ENCODE data around the gene MFAP2.

The MFAP2 gene

GRCh38 chr1:17018849-17019248 is 38.4 kb upstream of the MFAP2 start:
- no peak overlapping the region for H3K27ac ChIP-seq (ENCODE audit: insufficient read depth, low read depth, low read length, poor library complexity, severe bottlenecking)
- H3K4me1 ChIP-seq (ENCODE audit: control insufficient read depth, insufficient read depth, low read length): no peaks in the 10 kb centered on the region
- 71 to 77% methylated on average over 1 of the region's 1 CpG for WGBS, 2 experiments
- H3K27me3 ChIP-seq (ENCODE audit: control insufficient read depth, insufficient read depth, low read length, poor library complexity, severe bottlenecking): no peaks in the 10 kb centered on the region
- H3K9me3 ChIP-seq (ENCODE audit: control insufficient read depth, low read length): no peaks in the 10 kb centered on the region
- no peak overlapping the region for H3K4me3 ChIP-seq (ENCODE audit: insufficient read depth, low read depth, low read length)
- peaks cover 45% of the 10 kb centered on the region for H3K36me3 ChIP-seq (ENCODE audit: control insufficient read depth, insufficient read depth, low read length)

GRCh38 chr1:17017435-17017834 is 37.0 kb upstream of the MFAP2 start:
- H3K36me3 ChIP-seq (ENCODE audit: control insufficient read depth, insufficient read depth, low read length): peaks cover 36% of the 10 kb centered on the region
- H3K27me3 ChIP-seq (ENCODE audit: control insufficient read depth, insufficient read depth, low read length, poor library complexity, severe bottlenecking): no peaks in the 10 kb centered on the region
- no peaks in the 10 kb centered on the region for H3K9me3 ChIP-seq (ENCODE audit: control insufficient read depth, low read length)
- WGBS, 2 experiments: 95 to 96% methylated on average over 7 of the region's 7 CpGs
- peaks cover 11% of the 10 kb centered on the region for H3K4me1 ChIP-seq (ENCODE audit: control insufficient read depth, insufficient read depth, low read length)
- no peak overlapping the region for H3K4me3 ChIP-seq (ENCODE audit: insufficient read depth, low read depth, low read length)
- H3K27ac ChIP-seq (ENCODE audit: insufficient read depth, low read depth, low read length, poor library complexity, severe bottlenecking): no peak overlapping the region

- WGBS, 2 experiments: 53% methylated on average over 5 of the region's 5 CpGs
- Histone ChIP-seq H3K4me1 (ENCODE audit: control insufficient read depth, insufficient read depth, low read length) (peaks cover 17% of the 10 kb centered on the region), H3K9me3 (ENCODE audit: control insufficient read depth, low read length) (no peaks in the 10 kb centered on the region), H3K27ac (ENCODE audit: insufficient read depth, low read depth, low read length, poor library complexity, severe bottlenecking) (no peak overlapping the region), H3K36me3 (ENCODE audit: control insufficient read depth, insufficient read depth, low read length) (peaks cover 25% of the 10 kb centered on the region), H3K27me3 (ENCODE audit: control insufficient read depth, insufficient read depth, low read length, poor library complexity, severe bottlenecking) (no peaks in the 10 kb centered on the region), H3K4me3 (ENCODE audit: insufficient read depth, low read depth, low read length) (no peak overlapping the region)
Observed at GRCh38 chr1:17016317-17016661, 35.9 kb upstream of the MFAP2 start.

GRCh38 chr1:17014671-17015567 is 34.5 kb upstream of the MFAP2 start:
- H3K9me3 ChIP-seq (ENCODE audit: control insufficient read depth, low read length): no peaks in the 10 kb centered on the region
- H3K4me1 ChIP-seq (ENCODE audit: control insufficient read depth, insufficient read depth, low read length): peaks cover 21% of the 10 kb centered on the region
- H3K27me3 ChIP-seq (ENCODE audit: control insufficient read depth, insufficient read depth, low read length, poor library complexity, severe bottlenecking): peaks cover 9% of the 10 kb centered on the region
- 49 to 53% methylated on average over 10 of the region's 10 CpGs for WGBS, 2 experiments
- H3K4me3 ChIP-seq (ENCODE audit: insufficient read depth, low read depth, low read length): no peak overlapping the region
- H3K36me3 ChIP-seq (ENCODE audit: control insufficient read depth, insufficient read depth, low read length): peaks cover 12% of the 10 kb centered on the region
- H3K27ac ChIP-seq (ENCODE audit: insufficient read depth, low read depth, low read length, poor library complexity, severe bottlenecking): no peak overlapping the region

GRCh38 chr1:17013491-17014320 is 33.3 kb upstream of the MFAP2 start:
- Histone ChIP-seq H3K4me3 (ENCODE audit: insufficient read depth, low read depth, low read length) (no peak overlapping the region), H3K9me3 (ENCODE audit: control insufficient read depth, low read length) (no peaks in the 10 kb centered on the region), H3K27me3 (ENCODE audit: control insufficient read depth, insufficient read depth, low read length, poor library complexity, severe bottlenecking) (peaks cover 9% of the 10 kb centered on the region), H3K4me1 (ENCODE audit: control insufficient read depth, insufficient read depth, low read length) (peaks cover 21% of the 10 kb centered on the region), H3K36me3 (ENCODE audit: control insufficient read depth, insufficient read depth, low read length) (peaks cover 7% of the 10 kb centered on the region), H3K27ac (ENCODE audit: insufficient read depth, low read depth, low read length, poor library complexity, severe bottlenecking) (no peak overlapping the region)
- 82 to 88% methylated on average over 12 to 13 of the region's 13 CpGs for WGBS, 2 experiments

GRCh38 chr1:17012775-17013490 is 32.5 kb upstream of the MFAP2 start:
- Histone ChIP-seq H3K4me3 (ENCODE audit: insufficient read depth, low read depth, low read length) (no peak overlapping the region), H3K27ac (ENCODE audit: insufficient read depth, low read depth, low read length, poor library complexity, severe bottlenecking) (no peak overlapping the region), H3K9me3 (ENCODE audit: control insufficient read depth, low read length) (no peaks in the 10 kb centered on the region), H3K36me3 (ENCODE audit: control insufficient read depth, insufficient read depth, low read length) (peaks cover 4% of the 10 kb centered on the region), H3K27me3 (ENCODE audit: control insufficient read depth, insufficient read depth, low read length, poor library complexity, severe bottlenecking) (peaks cover 9% of the 10 kb centered on the region), H3K4me1 (ENCODE audit: control insufficient read depth, insufficient read depth, low read length) (peaks cover 21% of the 10 kb centered on the region)
- 63 to 64% methylated on average over 9 of the region's 9 CpGs for WGBS, 2 experiments

GRCh38 chr1:17011439-17012307 is 31.3 kb upstream of the MFAP2 start, which contains the start of gene ATP13A2:
ATP13A2 (minus strand) TSS chr1:17011928; CDS start chr1:17011738, 190 bp downstream.
- WGBS, 2 experiments: 2 to 3% methylated on average over 94 of the region's 94 CpGs
- Histone ChIP-seq H3K27ac (ENCODE audit: insufficient read depth, low read depth, low read length, poor library complexity, severe bottlenecking) (no peak within 1 kb of the TSS), H3K36me3 (ENCODE audit: control insufficient read depth, insufficient read depth, low read length) (no peaks in the 10 kb centered on the region), H3K27me3 (ENCODE audit: control insufficient read depth, insufficient read depth, low read length, poor library complexity, severe bottlenecking) (peaks cover 9% of the 10 kb centered on the region), H3K4me1 (ENCODE audit: control insufficient read depth, insufficient read depth, low read length) (peaks cover 21% of the 10 kb centered on the region), H3K4me3 (ENCODE audit: insufficient read depth, low read depth, low read length) (peak within 1 kb of the TSS; percentile 81), H3K9me3 (ENCODE audit: control insufficient read depth, low read length) (no peaks in the 10 kb centered on the region)

- Histone ChIP-seq H3K36me3 (ENCODE audit: control insufficient read depth, insufficient read depth, low read length) (no peaks in the 10 kb centered on the region), H3K4me3 (ENCODE audit: insufficient read depth, low read depth, low read length) (peak overlapping the region; percentile 81), H3K27me3 (ENCODE audit: control insufficient read depth, insufficient read depth, low read length, poor library complexity, severe bottlenecking) (peaks cover 9% of the 10 kb centered on the region), H3K27ac (ENCODE audit: insufficient read depth, low read depth, low read length, poor library complexity, severe bottlenecking) (no peak overlapping the region), H3K4me1 (ENCODE audit: control insufficient read depth, insufficient read depth, low read length) (peaks cover 21% of the 10 kb centered on the region), H3K9me3 (ENCODE audit: control insufficient read depth, low read length) (no peaks in the 10 kb centered on the region)
- 2% methylated on average over 15 of the region's 15 CpGs for WGBS, 2 experiments
Observed at GRCh38 chr1:17011092-17011438, 30.6 kb upstream of the MFAP2 start.

GRCh38 chr1:17009706-17010105 is 29.3 kb upstream of the MFAP2 start:
- Histone ChIP-seq H3K27me3 (ENCODE audit: control insufficient read depth, insufficient read depth, low read length, poor library complexity, severe bottlenecking) (peaks cover 9% of the 10 kb centered on the region), H3K4me3 (ENCODE audit: insufficient read depth, low read depth, low read length) (no peak overlapping the region), H3K9me3 (ENCODE audit: control insufficient read depth, low read length) (no peaks in the 10 kb centered on the region), H3K36me3 (ENCODE audit: control insufficient read depth, insufficient read depth, low read length) (peaks cover 3% of the 10 kb centered on the region), H3K4me1 (ENCODE audit: control insufficient read depth, insufficient read depth, low read length) (peaks cover 21% of the 10 kb centered on the region), H3K27ac (ENCODE audit: insufficient read depth, low read depth, low read length, poor library complexity, severe bottlenecking) (no peak overlapping the region)
- 77 to 82% methylated on average over 3 to 4 of the region's 4 CpGs for WGBS, 2 experiments
